Sigmoid colon (tissue), 7 donors: ENCODE results near the gene PLPPR1. TPM values are rescaled to one million over a fixed set of nuclear protein-coding genes. Genes with fewer than 3 reads are reported as not detected.

Experiments used
- DNase-seq: peaks from one replicate; pipeline ENCODE4 v3.0.0-alpha.2; 2019
- H3K27ac ChIP-seq, 4 donors: fragments of 200-600 bp; sonication (generic); one replicate each; pipeline ENCODE4 v1.5.1; 2016 to 2019; ENCODE audit warnings: mild to moderate bottlenecking in 1 of 4
- H3K27me3 ChIP-seq, 3 donors: fragments of 200-600 bp; sonication (generic); one replicate each; pipeline ENCODE4 v1.5.1; 2019; ENCODE audit warnings: mild to moderate bottlenecking in 1 of 3
- H3K36me3 ChIP-seq, 4 donors: fragments of 200-600 bp; sonication (generic); one replicate each; pipeline ENCODE4 v1.5.1; 2016 to 2019
- H3K4me1 ChIP-seq, 4 donors: fragments of 200-600 bp; sonication (generic); one replicate each; pipeline ENCODE4 v1.5.1; 2017 to 2019
- H3K4me3 ChIP-seq, 4 donors: fragments of 200-600 bp; sonication (generic); one replicate each; pipeline ENCODE4 v1.5.1; 2017 to 2019; ENCODE audit warnings: mild to moderate bottlenecking in 2 of 4, moderate library complexity in 1 of 4
- H3K9me3 ChIP-seq, 4 donors: fragments of 200-600 bp in 3 of 4; sonication (generic) in 3 of 4; one replicate each; pipeline versions ENCODE4 v1.5.1 to v1.6.1; 2013 to 2019
- CTCF ChIP-seq, 4 experiments: fragments of 450-650 bp in 3 of 4; fragments of 200-600 bp in 1 of 4; IDR thresholded peaks; one replicate each; pipeline ENCODE4 v1.5.1; 2016 to 2019; ENCODE audit warnings: antibody characterized with exemption in 4 of 4, mild to moderate bottlenecking in 3 of 4, moderate library complexity in 2 of 4
- EP300 ChIP-seq, 4 donors: sonication (generic); formaldehyde crosslinking; IDR thresholded peaks; one replicate each; pipeline ENCODE4 v1.6.1; 2017; ENCODE audit warnings: antibody characterized with exemption in 4 of 4
- POLR2A ChIP-seq, 2 donors: fragments of 450-650 bp; IDR thresholded peaks; one replicate each; pipeline ENCODE4 v1.6.1; 2016; ENCODE audit warnings: antibody characterized with exemption in 2 of 2, mild to moderate bottlenecking in 2 of 2, moderate library complexity in 2 of 2
- POLR2AphosphoS5 ChIP-seq, 4 donors: sonication (generic); formaldehyde crosslinking; IDR thresholded peaks; one replicate each; pipeline ENCODE4 v1.6.1; 2017; ENCODE audit warnings: antibody characterized with exemption in 4 of 4
- WGBS, 2 donors: extraction: QIAGEN DNeasy Blood & Tissue Kit; methylation state at CpG; one replicate each; pipeline ENCODE4 v1.1.7; 2013; 5-methylcytosine and 5-hydroxymethylcytosine counted together
- intact Hi-C: fragments of 100-400 bp; cut with DNase I; formaldehyde crosslinking; loops from one replicate; pipeline ENCODE4 v1.15.1; 2023
- polyA plus RNA-seq, 3 donors: library from polyadenylated mRNA; stranded (reverse); fragments of 200-250 nt; gene quantifications; one replicate each; pipeline ENCODE4 v1.2.3, GENCODE V29; 2013
- total RNA-seq, 4 donors: library from RNA; depleted of rRNA; stranded (reverse); fragments of >200 nt; gene quantifications; one replicate each; pipeline ENCODE4 v1.1.0, GENCODE V29; 2016
- donor health status: healthy with polysubstance abuse.
- donor health status: Bipolar disorder and iron deficiency.
- donor health status: healthy.

PLPPR1 gene
- total and polyA plus RNA-seq, 7 donors = 0.07 to 0.81 (median 0.38) TPM; not detected in 3

DNA sequence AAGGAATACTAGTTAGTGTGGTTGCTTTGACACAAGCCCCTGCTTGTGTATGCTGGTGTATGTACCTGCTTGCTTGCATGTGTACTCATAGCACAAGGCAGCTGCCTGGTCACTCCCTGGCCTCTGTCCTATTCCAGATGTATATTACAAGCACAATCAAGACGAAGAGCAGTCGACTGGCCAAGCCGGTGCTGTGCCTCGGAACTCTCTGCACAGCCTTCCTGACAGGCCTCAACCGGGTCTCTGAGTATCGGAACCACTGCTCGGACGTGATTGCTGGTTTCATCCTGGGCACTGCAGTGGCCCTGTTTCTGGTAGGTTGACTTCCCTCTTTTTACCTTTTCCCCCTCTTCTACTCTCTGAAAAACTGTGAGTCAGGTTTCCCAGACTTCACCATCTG is 284.1 kb downstream of the PLPPR1 start:
- Histone ChIP-seq H3K36me3 (no peaks in the 10 kb centered on the region), H3K27ac (no peak overlapping the region), H3K27me3 (no peaks in the 10 kb centered on the region), H3K4me1 (no peaks in the 10 kb centered on the region), H3K4me3 (no peak overlapping the region), H3K9me3 (no peaks in the 10 kb centered on the region)
- DNase-seq = no peak
- 89 to 91% methylated on average over 8 of the region's 8 CpGs for WGBS, 2 donors
- intact Hi-C loops = loop anchor here (5.0 kb wide), 1 partner anchor 600 kb away; no protein-coding TSS in a partner anchor
- TF ChIP-seq POLR2AphosphoS5 (IDR thresholded peaks at IDR 0.05) (no peak), POLR2A (IDR thresholded peaks at IDR 0.05) (no peak), CTCF (IDR thresholded peaks at IDR 0.05) (no peak), EP300 (IDR thresholded peaks at IDR 0.05) (no peak)

- no peak for TF ChIP-seq POLR2A (IDR thresholded peaks at IDR 0.05)
- no peak for TF ChIP-seq EP300 (IDR thresholded peaks at IDR 0.05)
- TF ChIP-seq POLR2AphosphoS5 (IDR thresholded peaks at IDR 0.05) = no peak
- TF ChIP-seq CTCF (IDR thresholded peaks at IDR 0.05) = no peak
- Histone ChIP-seq H3K27me3 (no peaks in the 10 kb centered on the region), H3K27ac (no peak overlapping the region), H3K4me3 (no peak overlapping the region), H3K4me1 (no peaks in the 10 kb centered on the region), H3K36me3 (no peaks in the 10 kb centered on the region), H3K9me3 (no peaks in the 10 kb centered on the region)
- no peak for DNase-seq
- WGBS, 2 donors = 71 to 84% methylated on average over 2 of the region's 2 CpGs
- intact Hi-C loops = no loop called here
Measured at GRCh38 chr9:101315112-101315450, 286.6 kb downstream of the PLPPR1 start.

- Histone ChIP-seq H3K27ac (no peak overlapping the region), H3K36me3 (no peaks in the 10 kb centered on the region), H3K27me3 (no peaks in the 10 kb centered on the region), H3K9me3 (no peaks in the 10 kb centered on the region), H3K4me3 (no peak overlapping the region), H3K4me1 (no peaks in the 10 kb centered on the region)
- TF ChIP-seq EP300 (IDR thresholded peaks at IDR 0.05) = no peak
- TF ChIP-seq CTCF (IDR thresholded peaks at IDR 0.05) = no peak
- no peak for TF ChIP-seq POLR2AphosphoS5 (IDR thresholded peaks at IDR 0.05)
- no peak for TF ChIP-seq POLR2A (IDR thresholded peaks at IDR 0.05)
- intact Hi-C loops = no loop called here
- DNase-seq = no peak
Measured at GRCh38 chr9:101317735-101318134, 289.2 kb downstream of the PLPPR1 start.

DNA sequence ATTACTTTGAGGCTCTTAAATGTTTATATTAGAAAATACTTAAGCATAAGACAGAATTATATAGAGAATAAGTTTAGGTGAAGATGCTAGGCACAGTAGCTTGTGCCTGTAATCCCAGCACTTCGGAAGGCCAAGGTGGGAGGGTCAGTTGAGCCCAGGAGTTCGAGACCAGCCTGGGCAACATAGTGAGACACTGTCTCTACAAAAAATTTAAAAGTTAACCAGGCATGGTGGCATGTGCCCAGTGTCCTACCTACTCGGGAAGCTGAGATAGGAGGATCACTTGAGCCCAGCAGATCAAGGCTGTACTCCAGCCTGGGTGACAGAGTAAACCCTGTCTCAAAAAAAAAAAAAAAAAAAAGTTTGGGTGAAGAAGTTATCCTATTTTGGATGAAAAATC is 294.6 kb downstream of the PLPPR1 start:
- no peaks in the 10 kb centered on the region for H3K9me3 ChIP-seq
- H3K4me1 ChIP-seq = no peaks in the 10 kb centered on the region
- no peak overlapping the region for H3K4me3 ChIP-seq
- 87 to 93% methylated on average over 3 of the region's 3 CpGs for WGBS, 2 donors
- H3K27ac ChIP-seq = no peak overlapping the region
- DNase-seq = no peak
- no peaks in the 10 kb centered on the region for H3K36me3 ChIP-seq
- H3K27me3 ChIP-seq = no peaks in the 10 kb centered on the region
- no peak for TF ChIP-seq POLR2A (IDR thresholded peaks at IDR 0.05)
- TF ChIP-seq POLR2AphosphoS5 (IDR thresholded peaks at IDR 0.05) = no peak
- no peak for TF ChIP-seq EP300 (IDR thresholded peaks at IDR 0.05)
- TF ChIP-seq CTCF (IDR thresholded peaks at IDR 0.05) = no peak
- intact Hi-C loops = no loop called here

DNA sequence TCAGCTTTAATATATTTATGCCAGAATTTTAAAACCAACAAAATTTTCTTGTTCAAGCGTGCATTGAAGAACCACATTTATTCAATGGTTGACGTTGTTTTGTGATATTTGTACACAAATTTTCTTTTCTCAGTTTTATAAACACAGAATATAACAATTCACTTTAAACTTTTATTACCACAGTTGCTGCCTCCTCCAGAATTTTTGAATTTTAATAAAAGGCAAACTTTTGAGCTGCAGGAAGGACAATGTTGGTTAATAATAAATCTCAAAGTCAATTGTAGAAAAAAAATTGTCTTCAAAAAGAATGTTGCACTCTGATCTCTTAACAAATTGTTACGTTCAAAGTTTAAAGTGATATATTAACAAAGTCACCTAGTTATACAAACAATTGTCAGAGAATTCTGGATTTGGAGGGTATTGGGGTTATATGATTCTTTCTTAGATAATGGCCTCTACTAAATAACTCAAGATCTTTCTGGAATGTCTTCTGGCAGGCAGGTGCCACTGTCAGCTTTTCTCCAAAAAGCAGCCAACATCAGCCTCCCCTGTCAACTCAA is 295.8 kb downstream of the PLPPR1 start:
- no peaks in the 10 kb centered on the region for H3K36me3 ChIP-seq
- no peak for DNase-seq
- TF ChIP-seq POLR2AphosphoS5 (IDR thresholded peaks at IDR 0.05) = no peak
- TF ChIP-seq EP300 (IDR thresholded peaks at IDR 0.05) = no peak
- no peak for TF ChIP-seq POLR2A (IDR thresholded peaks at IDR 0.05)
- TF ChIP-seq CTCF (IDR thresholded peaks at IDR 0.05) = no peak
- no peaks in the 10 kb centered on the region for H3K9me3 ChIP-seq
- no peaks in the 10 kb centered on the region for H3K4me1 ChIP-seq
- WGBS, 2 donors = 29 to 57% methylated on average over 3 of the region's 3 CpGs
- no peaks in the 10 kb centered on the region for H3K27me3 ChIP-seq
- intact Hi-C loops = no loop called here
- no peak overlapping the region for H3K4me3 ChIP-seq
- H3K27ac ChIP-seq = no peak overlapping the region
